Stimulated activated CD8-positive, alpha-beta memory T cell treated with anti-CD3 and anti-CD28 coated beads, Interleukin-4, amount 100 ng/mL, for 24 hours (primary cell): Measurements from ENCODE around the gene SIKE1.
"Not testable (repeated sequence)": the region's sequence is repeated elsewhere in the genome, so short reads cannot be mapped to it uniquely, and the experiment has no call there.

Experiments used
- DNase-seq: peaks from one replicate; pipeline ENCODE4 v3.0.0-alpha.2; 2020; ENCODE audit warnings: low read depth

The SIKE1 gene

GRCh38 chr1:114755006-114755931 is 25.2 kb downstream of the SIKE1 start:
- DNase-seq: no peak

DNA sequence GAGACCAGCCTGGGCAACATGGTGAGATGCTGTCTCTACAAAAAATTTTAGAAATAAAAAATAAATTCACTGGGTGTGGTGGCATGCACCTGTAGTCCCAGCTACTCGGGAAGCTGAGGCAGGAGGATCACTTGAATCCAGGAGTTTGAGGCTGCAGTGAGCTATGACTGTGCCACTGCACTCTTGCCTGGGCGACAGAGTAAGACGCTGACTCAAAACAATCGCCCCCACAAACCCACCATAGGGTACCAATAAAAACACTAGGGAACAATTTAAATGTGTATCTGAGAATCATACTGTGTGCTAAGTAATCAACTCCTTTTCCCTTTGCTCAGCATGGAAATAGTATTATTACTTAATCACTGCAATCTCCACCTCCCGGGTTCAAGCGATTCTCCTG is 26.8 kb downstream of the SIKE1 start:
- DNase-seq: not testable (repeated sequence)

GRCh38 chr1:114753143-114753542 is 27.3 kb downstream of the SIKE1 start:
- DNase-seq: no peak

DNA sequence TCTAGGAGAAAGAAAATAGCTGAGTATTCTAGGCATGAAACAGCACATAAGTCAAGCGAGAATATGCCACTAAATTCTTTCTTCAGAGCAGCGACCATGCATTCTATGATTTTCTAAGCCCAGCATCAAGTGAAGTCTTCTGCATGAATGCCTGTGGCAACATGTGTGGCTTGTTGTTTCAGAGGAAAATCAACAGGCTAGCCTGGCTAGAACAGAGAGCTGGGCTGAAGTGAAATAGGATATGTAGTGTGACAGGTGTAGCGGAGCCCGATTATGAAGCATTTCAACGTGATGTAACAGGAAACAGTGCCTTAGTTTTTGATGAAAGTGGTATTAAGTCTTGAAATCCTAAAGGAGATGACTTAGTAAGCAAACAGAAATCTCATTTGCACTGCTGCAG is 29.7 kb downstream of the SIKE1 start:
- no peak for DNase-seq

- no peak for DNase-seq
These were observed 30.6 kb downstream of the SIKE1 start for GRCh38 chr1:114749835-114750234.

DNA sequence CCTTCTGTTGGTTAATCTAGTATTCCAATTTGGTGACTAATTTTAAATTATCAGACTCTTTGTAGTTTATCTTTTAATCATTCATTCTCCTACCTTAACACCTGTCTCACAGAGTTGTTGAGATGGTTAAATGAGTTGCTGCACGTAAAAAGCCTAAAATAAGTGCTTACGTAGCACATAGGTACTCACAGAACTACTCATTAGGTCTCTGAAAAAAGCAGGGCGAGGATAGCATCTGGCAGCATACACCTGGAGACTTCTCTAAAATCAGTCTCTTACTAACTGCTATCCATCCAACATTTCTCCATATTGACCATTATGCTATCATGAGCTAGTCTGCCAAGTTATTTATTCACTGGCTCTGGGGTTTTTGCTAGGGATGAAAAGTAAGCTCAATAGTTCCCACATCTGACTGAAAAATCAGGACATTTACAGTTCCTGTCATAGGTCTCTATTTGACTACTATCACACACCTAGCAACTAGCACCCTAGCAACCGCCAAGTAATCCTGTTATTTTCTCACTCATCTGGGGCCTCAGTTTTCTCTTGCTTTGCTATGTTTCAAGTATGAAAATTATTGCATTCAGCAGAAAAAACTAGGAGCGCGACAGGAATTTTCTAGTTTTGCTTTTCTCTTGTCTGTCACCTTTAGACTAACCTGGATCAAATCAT is 33.9 kb downstream of the SIKE1 start:
- no peak for DNase-seq

GRCh38 chr1:114745291-114745690 is 35.2 kb downstream of the SIKE1 start:
- DNase-seq: no peak

- no peak for DNase-seq
These were observed 38.3 kb downstream of the SIKE1 start for GRCh38 chr1:114741963-114742746.

- no peak for DNase-seq
These were observed 40.2 kb downstream of the SIKE1 start for GRCh38 chr1:114740331-114740730.

- DNase-seq: no peak
These were observed 43.1 kb downstream of the SIKE1 start for GRCh38 chr1:114737314-114737849.

- DNase-seq: no peak
These were observed 45.0 kb downstream of the SIKE1 start for GRCh38 chr1:114735479-114735878.

DNA sequence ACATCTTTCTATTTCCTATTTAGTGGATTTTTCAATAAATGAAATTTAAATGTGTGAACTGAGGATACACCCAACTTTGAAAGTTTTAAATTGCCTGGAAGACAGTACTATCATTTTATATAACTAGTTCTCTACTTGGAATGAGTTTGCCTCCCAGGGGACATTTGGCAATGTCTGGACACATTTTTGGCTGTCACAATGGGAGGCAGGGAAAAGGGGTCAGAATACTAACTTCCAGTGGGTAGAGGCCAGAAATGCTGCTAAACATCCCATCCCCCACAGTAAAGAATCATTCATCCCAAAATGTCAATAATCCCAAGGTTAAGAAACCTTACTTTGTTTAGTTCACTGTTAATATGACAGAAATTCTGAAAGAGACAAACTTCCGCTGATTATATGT is 50.7 kb downstream of the SIKE1 start:
- no peak for DNase-seq

GRCh38 chr1:114728553-114728952 is 51.9 kb downstream of the SIKE1 start:
- no peak for DNase-seq

- DNase-seq: no peak
These were observed 55.3 kb downstream of the SIKE1 start for GRCh38 chr1:114725230-114725629.

- DNase-seq: no peak
These were observed 56.6 kb downstream of the SIKE1 start for GRCh38 chr1:114723915-114724314.

- DNase-seq: no peak
These were observed 57.0 kb downstream of the SIKE1 start for GRCh38 chr1:114723457-114723856.

- DNase-seq: no peak
These were observed 60.0 kb downstream of the SIKE1 start for GRCh38 chr1:114720492-114720891.
